ENCODE measurements around the gene TIMM17A. TPM values are rescaled to one million over a fixed set of nuclear protein-coding genes. Genes with fewer than 3 reads are reported as not detected.
A peak's percentile ranks its signal among the peaks of the same experiment; 100 is the strongest.
"Not testable (repeated sequence)": the region's sequence is repeated elsewhere in the genome, so short reads cannot be mapped to it uniquely, and the experiment has no call there.

The TIMM17A gene
- polyA plus RNA-seq, 1 donor: 73.1 TPM

DNA sequence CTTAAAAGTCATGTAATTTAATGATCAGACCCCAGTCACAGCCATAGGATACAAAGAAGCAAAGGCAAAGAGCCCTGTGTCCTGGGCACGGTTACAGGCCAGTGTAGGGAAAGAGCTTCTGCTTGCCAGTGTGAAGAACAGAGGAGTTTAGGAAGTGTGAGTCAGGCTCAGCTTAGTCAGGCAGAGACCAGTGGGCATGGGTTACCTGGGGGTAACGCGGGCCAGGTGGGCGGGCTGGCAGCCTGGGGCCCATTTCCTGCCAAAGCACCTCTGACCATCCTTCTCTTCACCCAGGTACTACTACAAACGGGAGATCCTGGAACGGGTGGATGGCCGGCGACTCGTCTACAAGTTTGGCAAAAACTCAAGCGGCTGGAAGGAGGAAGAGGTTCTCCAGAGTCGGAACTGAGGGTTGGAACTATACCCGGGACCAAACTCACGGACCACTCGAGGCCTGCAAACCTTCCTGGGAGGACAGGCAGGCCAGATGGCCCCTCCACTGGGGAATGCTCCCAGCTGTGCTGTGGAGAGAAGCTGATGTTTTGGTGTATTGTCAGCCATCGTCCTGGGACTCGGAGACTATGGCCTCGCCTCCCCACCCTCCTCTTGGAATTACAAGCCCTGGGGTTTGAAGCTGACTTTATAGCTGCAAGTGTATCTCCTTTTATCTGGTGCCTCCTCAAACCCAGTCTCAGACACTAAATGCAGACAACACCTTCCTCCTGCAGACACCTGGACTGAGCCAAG is 59.8 kb downstream of the TIMM17A start:
- no peak for DNase-seq

DNA sequence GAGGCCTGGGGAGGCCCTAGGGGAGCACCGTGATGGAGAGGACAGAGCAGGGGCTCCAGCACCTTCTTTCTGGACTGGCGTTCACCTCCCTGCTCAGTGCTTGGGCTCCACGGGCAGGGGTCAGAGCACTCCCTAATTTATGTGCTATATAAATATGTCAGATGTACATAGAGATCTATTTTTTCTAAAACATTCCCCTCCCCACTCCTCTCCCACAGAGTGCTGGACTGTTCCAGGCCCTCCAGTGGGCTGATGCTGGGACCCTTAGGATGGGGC is 60.3 kb downstream of the TIMM17A start:
- DNase-seq: no peak

DNA sequence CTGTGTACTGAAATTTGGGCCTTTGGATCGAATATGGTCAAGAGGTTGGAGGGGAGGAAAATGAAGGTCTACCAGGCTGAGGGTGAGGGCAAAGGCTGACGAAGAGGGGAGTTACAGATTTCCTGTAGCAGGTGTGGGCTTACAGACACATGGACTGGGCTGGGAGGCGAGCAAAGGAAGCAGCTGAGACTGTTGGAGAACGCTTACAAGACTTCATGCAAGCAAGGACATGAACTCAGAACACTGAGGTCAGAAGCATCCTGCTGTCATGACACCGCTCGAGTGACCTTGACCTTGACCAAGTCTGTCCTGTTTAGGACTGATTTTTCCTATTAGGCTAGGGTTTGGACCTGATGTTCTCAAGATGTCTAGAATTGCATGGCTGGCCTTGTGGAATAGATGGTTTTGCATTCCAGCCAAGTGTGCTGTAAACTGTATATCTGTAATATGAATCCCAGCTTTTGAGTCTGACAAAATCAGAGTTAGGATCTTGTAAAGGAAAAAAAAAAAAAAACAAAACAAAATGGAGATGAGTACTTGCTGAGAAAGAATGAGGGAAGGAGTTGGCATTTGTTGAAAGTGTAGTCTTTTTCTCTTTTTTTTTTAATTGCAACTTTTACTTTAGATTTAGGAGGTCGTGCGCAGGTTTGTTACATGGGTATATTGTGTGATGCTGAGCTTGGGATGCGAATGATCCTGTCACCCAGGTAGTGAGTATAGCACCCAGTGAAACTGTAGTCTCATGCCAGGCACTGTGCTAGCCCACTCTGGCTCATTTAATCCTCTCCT is 60.9 kb downstream of the TIMM17A start:
- DNase-seq: no peak

DNA sequence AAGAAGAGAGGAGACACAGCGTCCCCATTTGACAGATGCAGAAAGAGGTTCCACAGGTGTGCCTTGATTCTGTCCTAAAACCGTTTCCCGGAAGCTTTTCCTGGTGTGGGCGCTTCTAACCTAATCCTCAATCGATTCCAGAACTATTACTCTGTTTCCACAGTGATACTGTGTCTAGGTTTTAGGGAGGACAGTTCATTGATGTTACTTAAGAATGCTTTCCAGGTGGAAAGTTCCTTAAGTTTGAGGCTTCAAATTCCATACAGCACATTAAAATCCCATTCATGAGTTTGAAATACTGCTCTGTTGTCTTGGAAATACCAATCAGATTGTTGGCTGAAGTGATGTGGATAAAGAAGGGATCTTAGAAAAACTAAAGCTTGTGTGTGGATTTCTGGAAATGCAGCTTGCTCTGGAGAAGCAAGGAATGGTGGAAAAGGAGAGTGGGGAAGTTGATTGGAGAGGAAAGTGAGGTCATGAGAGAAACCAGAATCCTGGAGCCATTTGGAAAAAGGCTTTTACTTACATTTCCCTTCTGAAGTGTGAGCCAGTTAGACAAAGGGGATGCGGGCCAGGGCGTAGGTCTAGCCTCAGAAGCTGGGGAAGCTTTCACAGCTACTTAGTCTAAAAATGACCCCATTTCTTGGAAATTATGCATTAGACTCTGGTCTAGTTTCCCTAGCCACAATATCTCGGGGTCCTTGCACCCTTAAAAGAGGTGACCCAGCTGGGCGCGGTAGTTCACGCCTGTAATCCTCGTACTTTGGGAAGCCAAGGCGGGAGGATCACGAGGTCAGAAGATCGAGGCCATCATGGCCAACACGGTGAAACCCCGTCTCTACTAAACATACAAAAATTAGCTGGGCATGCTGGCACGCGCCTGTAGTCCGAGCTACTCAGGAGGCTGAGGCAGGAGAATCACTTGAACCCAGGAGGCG is 61.8 kb downstream of the TIMM17A start:
- DNase-seq: no peak

DNA sequence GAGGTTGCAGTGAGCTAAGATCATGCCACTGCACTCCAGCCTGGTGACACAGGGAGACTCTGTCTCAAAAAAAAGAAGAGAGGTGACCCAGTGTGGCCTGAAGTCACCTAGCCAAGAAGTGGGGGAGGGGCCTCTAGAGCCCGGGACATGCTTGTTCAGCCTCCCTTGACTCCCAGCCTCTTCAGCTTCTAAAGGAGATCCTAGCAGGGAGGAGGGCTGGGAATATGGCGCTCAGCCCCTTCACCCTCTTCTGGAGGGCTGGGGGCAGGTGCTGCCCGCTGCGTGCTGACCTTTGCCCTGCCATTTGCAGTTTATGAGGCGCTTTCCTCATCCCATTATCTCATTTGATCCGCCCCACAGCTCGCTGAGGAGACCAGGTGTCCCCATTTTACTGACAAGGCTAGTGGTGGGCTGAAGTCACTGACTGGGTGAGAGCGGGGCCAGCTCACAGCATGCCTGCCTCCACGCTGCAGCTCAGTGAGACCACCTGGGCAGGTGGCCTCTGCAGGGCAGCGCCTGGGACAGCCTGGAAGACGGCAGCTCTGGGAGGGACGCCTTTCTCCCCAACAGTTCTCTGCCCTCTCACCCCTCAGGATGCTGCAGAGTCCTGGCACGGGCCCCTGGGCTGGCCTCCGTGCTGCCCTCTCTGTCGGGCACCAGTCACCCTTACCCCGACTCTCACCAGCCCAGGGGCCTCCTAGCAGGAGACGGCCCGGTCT is 62.6 kb downstream of the TIMM17A start:
- peak; percentile 20 for DNase-seq

DNA sequence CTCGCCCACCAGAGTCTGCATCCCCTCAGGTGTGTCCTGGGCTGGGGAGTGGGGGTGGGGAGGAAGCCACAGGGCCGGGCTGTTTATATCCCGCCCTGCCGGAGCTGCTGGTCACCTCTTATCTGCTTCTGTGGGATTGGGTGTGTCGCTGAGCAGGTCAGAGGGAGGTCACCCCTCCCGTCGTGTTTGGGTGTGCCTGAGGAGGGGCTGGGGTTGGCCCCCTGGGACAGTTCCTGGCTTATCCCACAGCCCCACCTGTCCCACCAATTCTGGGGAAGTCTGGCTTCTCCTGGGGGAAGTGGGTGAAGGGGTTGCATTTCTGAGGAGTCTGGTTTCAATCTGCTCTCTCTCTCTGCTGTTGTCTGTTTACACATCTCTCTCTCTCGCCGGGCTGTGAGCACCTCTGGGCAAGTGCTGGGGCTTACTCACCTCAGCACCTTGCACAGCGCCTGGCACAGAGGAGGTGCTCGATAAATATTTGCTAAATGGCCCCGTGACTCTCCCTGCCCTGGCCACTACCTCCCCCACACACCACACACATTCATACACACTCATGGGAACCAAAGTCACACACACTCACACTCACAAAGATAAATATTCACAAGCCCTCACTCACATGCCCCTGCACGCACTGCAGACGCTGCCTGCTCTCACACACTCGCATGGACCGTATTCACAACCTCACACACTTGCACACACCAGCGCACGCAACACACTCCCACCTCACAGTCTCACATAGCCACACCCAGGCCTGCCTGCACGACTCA is 63.3 kb downstream of the TIMM17A start:
- DNase-seq: no peak

DNA sequence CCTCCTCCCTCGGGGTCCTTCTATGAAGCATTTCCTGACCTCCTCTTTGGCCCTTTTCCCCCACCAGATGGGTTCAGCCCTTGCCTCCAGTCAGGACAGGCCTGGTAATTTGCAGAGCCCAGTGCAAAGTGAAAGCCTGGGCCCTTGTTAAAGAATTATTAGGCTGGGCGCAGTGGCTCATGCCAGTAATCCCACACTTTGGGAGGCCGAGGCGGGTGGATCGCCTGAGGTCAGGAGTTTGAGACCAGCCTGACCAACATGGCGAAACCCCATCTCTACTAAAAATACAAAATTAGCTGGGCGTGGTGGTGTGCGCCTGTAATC is 63.9 kb downstream of the TIMM17A start:
- DNase-seq: not testable (repeated sequence)

Other genes starting within 250 kb of the TIMM17A start
- gene IPO9, start 126.3 kb upstream of the TIMM17A start, polyA plus RNA-seq (ENCODE audit: insufficient read length): 90.2 TPM
- gene SHISA4, start 66.6 kb upstream of the TIMM17A start, polyA plus RNA-seq (ENCODE audit: insufficient read length): 11.8 TPM
- 3.9 TPM for gene LMOD1, start 9.0 kb upstream of the TIMM17A start, polyA plus RNA-seq (ENCODE audit: insufficient read length)
- gene RNPEP, start 27.1 kb downstream of the TIMM17A start, polyA plus RNA-seq (ENCODE audit: insufficient read length): 74.5 TPM
- 60.0 TPM for gene ELF3, start 55.1 kb downstream of the TIMM17A start, polyA plus RNA-seq (ENCODE audit: insufficient read length)
- gene GPR37L1, start 167.4 kb downstream of the TIMM17A start, polyA plus RNA-seq (ENCODE audit: insufficient read length): 0.12 TPM
- 38.9 TPM for gene ARL8A, start 189.2 kb downstream of the TIMM17A start, polyA plus RNA-seq (ENCODE audit: insufficient read length)
- gene PTPN7, start 205.1 kb downstream of the TIMM17A start, polyA plus RNA-seq (ENCODE audit: insufficient read length): 1.3 TPM
- gene LGR6, start 238.3 kb downstream of the TIMM17A start, polyA plus RNA-seq (ENCODE audit: insufficient read length): 0.90 TPM